PC-3 (cell line): ENCODE results near the gene UBAC1. TPM values are rescaled to one million over a fixed set of nuclear protein-coding genes. Genes with fewer than 3 reads are reported as not detected.

ENCODE experiments used
- ATAC-seq: fragments of 200-7000 bp; cut with Tn5 transposase; 2 replicates; pipeline ENCODE4 v1.9.1; 2020; ENCODE audit warnings: mild to moderate bottlenecking, moderate library complexity
- BruUV-seq: library from RNA; stranded (reverse); fragments of 400-500 nt; replicated peaks from 2 replicates; lab custom pipeline; 2021; lab: Mats Ljungman, UMichigan
- CTCF ChIA-PET: fragments of 300-600 bp; sonication (Branson Sonifier 250); formaldehyde crosslinking; loops from one replicate; lab custom pipeline; 2022; ENCODE audit warnings: antibody characterized with exemption; lab: Charles Lee
- POLR2A ChIA-PET: fragments of 300-600 bp; sonication (Branson Sonifier 250); formaldehyde crosslinking; loops from one replicate; lab custom pipeline; 2022; ENCODE audit warnings: antibody characterized with exemption; ENCODE audit not compliant: unreplicated experiment; lab: Charles Lee
- DNase-seq: peaks from one replicate; pipeline ENCODE4 v3.0.0-alpha.2; 2015
- H2AFZ ChIP-seq: fragments of 300-600 bp; sonication (generic); 2 replicates; pipeline ENCODE4 v1.6.0; 2016; ENCODE audit warnings: antibody characterized with exemption, low read length
- H3F3A ChIP-seq: fragments of 300-600 bp; sonication (generic); one replicate; pipeline ENCODE4 v1.6.0; 2017; ENCODE audit warnings: antibody characterized with exemption, low read length, control low read depth, mild to moderate bottlenecking; ENCODE audit not compliant: unreplicated experiment
- H3K27ac ChIP-seq: fragments of 300-600 bp; sonication (generic); 2 replicates; pipeline ENCODE4 v1.5.1; 2016; ENCODE audit warnings: mild to moderate bottlenecking, low read length
- H3K27me3 ChIP-seq: fragments of 300-600 bp; sonication (generic); 2 replicates; pipeline ENCODE4 v1.6.1; 2016; ENCODE audit warnings: low read length, mixed read lengths
- H3K36me3 ChIP-seq: fragments of 300-600 bp; sonication (generic); 2 replicates; pipeline ENCODE4 v1.6.1; 2016; ENCODE audit warnings: low read depth, mixed run types, low read length, mixed read lengths
- H3K4me1 ChIP-seq: fragments of 300-600 bp; sonication (generic); 2 replicates; pipeline ENCODE4 v1.5.1; 2016; ENCODE audit warnings: low read length; ENCODE audit not compliant: insufficient read depth
- H3K4me2 ChIP-seq: fragments of 300-600 bp; sonication (generic); 2 replicates; pipeline ENCODE4 v1.6.0; 2016; ENCODE audit warnings: low read length
- H3K4me3 ChIP-seq: fragments of 300-600 bp; sonication (generic); 2 replicates; pipeline ENCODE4 v1.5.1; 2016; ENCODE audit warnings: mild to moderate bottlenecking, low read length, mixed read lengths
- H3K79me2 ChIP-seq: fragments of 300-600 bp; sonication (generic); 2 replicates; pipeline ENCODE4 v1.6.1; 2017; ENCODE audit warnings: low read length, mixed read lengths
- H3K9ac ChIP-seq: fragments of 300-600 bp; sonication (generic); 2 replicates; pipeline ENCODE4 v1.6.0; 2016; ENCODE audit warnings: mild to moderate bottlenecking, low read length
- H3K9me2 ChIP-seq: fragments of 300-600 bp; sonication (generic); replicated peaks from 2 replicates; pipeline ENCODE4 v1.6.1; 2016; ENCODE audit warnings: mixed run types, low read length, mixed read lengths
- H3K9me3 ChIP-seq: fragments of 300-600 bp; sonication (generic); 2 replicates; pipeline ENCODE4 v1.6.1; 2016; ENCODE audit warnings: low read length, mixed read lengths
- H4K20me1 ChIP-seq: fragments of 300-600 bp; sonication (generic); 2 replicates; pipeline ENCODE4 v1.6.1; 2016; ENCODE audit warnings: low read length, mixed read lengths
- CTCF ChIP-seq: fragments of 300-600 bp; sonication (generic); conservative IDR thresholded peaks from 2 replicates; pipeline ENCODE4 v1.5.1; 2017; ENCODE audit warnings: antibody characterized with exemption, low read depth, mild to moderate bottlenecking, low read length
- EZH2 ChIP-seq: fragments of 300-600 bp; sonication (generic); IDR thresholded peaks from one replicate; pipeline ENCODE4 v1.6.1; 2017; ENCODE audit warnings: antibody characterized with exemption, mild to moderate bottlenecking, low read length; ENCODE audit not compliant: unreplicated experiment
- EZH2phosphoT487 ChIP-seq: fragments of 300-600 bp; sonication (generic); IDR thresholded peaks from 2 replicates; pipeline ENCODE4 v1.6.1; 2018; ENCODE audit warnings: mild to moderate bottlenecking, antibody characterized with exemption, low read length, borderline replicate concordance
- intact Hi-C: fragments of 100-400 bp; cut with micrococcal nuclease; formaldehyde crosslinking; loops from 2 replicates; pipeline ENCODE4 v1.9.0; 2023
- total RNA-seq: library from RNA; depleted of rRNA; stranded (reverse); fragments of >200 nt; gene quantifications from 2 replicates; pipeline ENCODE4 v1.2.3, GENCODE V29; 2014

The UBAC1 gene
- total RNA-seq, 1 experiment from 2014 or later: 77.3 TPM

GRCh38 chr9:135929656-135930445 lies 31.3 kb downstream of the UBAC1 start:
- Histone ChIP-seq H3K9me2 (no peaks in the 10 kb centered on the region), H3K4me2 (no peak overlapping the region), H3K9me3 (no peaks in the 10 kb centered on the region), H3K9ac (no peak overlapping the region), H3K79me2 (no peaks in the 10 kb centered on the region), H3K27ac (no peak overlapping the region), H3K27me3 (no peaks in the 10 kb centered on the region), H4K20me1 (no peaks in the 10 kb centered on the region), H3K4me1 (peaks cover 17% of the 10 kb centered on the region), H3K36me3 (no peaks in the 10 kb centered on the region), H3K4me3 (no peak overlapping the region), H2AFZ (no peak overlapping the region), H3F3A (no peaks in the 10 kb centered on the region)
- ChIA-PET POLR2A (no interaction called here), CTCF (no interaction called here)
- TF ChIP-seq EZH2 (no peak), EZH2phosphoT487 (no peak), CTCF (no peak)
- no peak for DNase-seq
- BruUV-seq: no TSS peak
- no peak for ATAC-seq
- intact Hi-C loops: no loop called here

GRCh38 chr9:135928731-135929655 lies 32.2 kb downstream of the UBAC1 start:
- TF ChIP-seq EZH2: no peak
- TF ChIP-seq CTCF: no peak
- no peak for TF ChIP-seq EZH2phosphoT487
- no peak for ATAC-seq
- DNase-seq: no peak
- H3K4me2 ChIP-seq: no peak overlapping the region
- H3K9me2 ChIP-seq: no peaks in the 10 kb centered on the region
- peaks cover 17% of the 10 kb centered on the region for H3K4me1 ChIP-seq
- no peaks in the 10 kb centered on the region for H4K20me1 ChIP-seq
- H3K27me3 ChIP-seq: no peaks in the 10 kb centered on the region
- no peak overlapping the region for H3K4me3 ChIP-seq
- H2AFZ ChIP-seq: no peak overlapping the region
- intact Hi-C loops: no loop called here
- ChIA-PET POLR2A (no interaction called here), CTCF (no interaction called here)
- H3K79me2 ChIP-seq: no peaks in the 10 kb centered on the region
- no peak overlapping the region for H3K27ac ChIP-seq
- no peaks in the 10 kb centered on the region for H3F3A ChIP-seq
- no peak overlapping the region for H3K9ac ChIP-seq
- no peaks in the 10 kb centered on the region for H3K36me3 ChIP-seq
- H3K9me3 ChIP-seq: no peaks in the 10 kb centered on the region
- no TSS peak for BruUV-seq
